ENCODE results near the gene SZT2. TPM values are rescaled to one million over a fixed set of nuclear protein-coding genes. Genes with fewer than 3 reads are reported as not detected.

Gene SZT2
- total RNA-seq, 3 donors from 2014 or later, result 29.1 to 49.2 (median 44.3) TPM

DNA sequence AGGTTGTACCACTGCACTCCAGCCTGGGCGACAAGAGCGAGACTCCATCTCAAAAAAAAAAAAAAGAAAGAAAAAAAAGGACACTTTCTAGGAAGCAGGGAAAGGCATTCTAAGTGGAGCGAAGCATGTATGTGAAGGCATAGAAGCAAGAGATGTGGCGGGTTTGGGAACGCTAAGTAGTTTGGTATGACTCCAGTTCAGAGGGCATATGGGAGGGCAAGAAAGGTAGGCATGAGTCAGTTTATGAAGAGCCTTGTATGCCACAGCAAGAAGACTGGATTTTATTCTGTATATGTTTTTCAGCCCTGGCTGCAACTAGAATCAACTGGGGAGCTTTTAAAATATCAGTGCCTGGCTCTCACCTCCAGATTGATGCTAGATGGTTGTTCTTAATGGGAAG lies 17.5 kb upstream of the SZT2 start:
- peaks cover 3 to 6% of the 10 kb centered on the region in 2 donors for H3K4me1 ChIP-seq
- H3K9me3 ChIP-seq, result no peaks in the 10 kb centered on the region
- TF ChIP-seq POLR2AphosphoS5 (IDR thresholded peaks at IDR 0.05), result no peak
- no peak for TF ChIP-seq POLR2A (IDR thresholded peaks at IDR 0.05)
- TF ChIP-seq, protein P1, sequence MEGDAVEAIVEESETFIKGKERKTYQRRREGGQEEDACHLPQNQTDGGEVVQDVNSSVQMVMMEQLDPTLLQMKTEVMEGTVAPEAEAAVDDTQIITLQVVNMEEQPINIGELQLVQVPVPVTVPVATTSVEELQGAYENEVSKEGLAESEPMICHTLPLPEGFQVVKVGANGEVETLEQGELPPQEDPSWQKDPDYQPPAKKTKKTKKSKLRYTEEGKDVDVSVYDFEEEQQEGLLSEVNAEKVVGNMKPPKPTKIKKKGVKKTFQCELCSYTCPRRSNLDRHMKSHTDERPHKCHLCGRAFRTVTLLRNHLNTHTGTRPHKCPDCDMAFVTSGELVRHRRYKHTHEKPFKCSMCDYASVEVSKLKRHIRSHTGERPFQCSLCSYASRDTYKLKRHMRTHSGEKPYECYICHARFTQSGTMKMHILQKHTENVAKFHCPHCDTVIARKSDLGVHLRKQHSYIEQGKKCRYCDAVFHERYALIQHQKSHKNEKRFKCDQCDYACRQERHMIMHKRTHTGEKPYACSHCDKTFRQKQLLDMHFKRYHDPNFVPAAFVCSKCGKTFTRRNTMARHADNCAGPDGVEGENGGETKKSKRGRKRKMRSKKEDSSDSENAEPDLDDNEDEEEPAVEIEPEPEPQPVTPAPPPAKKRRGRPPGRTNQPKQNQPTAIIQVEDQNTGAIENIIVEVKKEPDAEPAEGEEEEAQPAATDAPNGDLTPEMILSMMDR (IDR thresholded peaks at IDR 0.05), result no peak
- no peaks in the 10 kb centered on the region for H3K27me3 ChIP-seq
- H3K36me3 ChIP-seq, result no peaks in the 10 kb centered on the region
- intact Hi-C loops (cut with DNase I; ENCODE audit: low total_unique reads), result no loop called here
- no peak for DNase-seq (ENCODE audit: low spot score in 2 of 2)
- no peak overlapping the region for H3K4me3 ChIP-seq
- peak overlapping the region in 1 of 2 donors; percentile 16 for H3K27ac ChIP-seq

GRCh38 chr1:43373066-43373940 lies 16.4 kb upstream of the SZT2 start:
- no peaks in the 10 kb centered on the region for H3K27me3 ChIP-seq
- H3K27ac ChIP-seq, result peak overlapping the region in 1 of 2 donors; percentile 16
- no peak for DNase-seq (ENCODE audit: low spot score in 2 of 2)
- intact Hi-C loops (cut with DNase I; ENCODE audit: low total_unique reads), result no loop called here
- no peak overlapping the region for H3K4me3 ChIP-seq
- H3K4me1 ChIP-seq, result peaks cover 3 to 6% of the 10 kb centered on the region in 2 donors
- H3K36me3 ChIP-seq, result no peaks in the 10 kb centered on the region
- TF ChIP-seq, protein P1 (IDR thresholded peaks at IDR 0.05), result no peak
- TF ChIP-seq POLR2A (IDR thresholded peaks at IDR 0.05) (no peak), POLR2AphosphoS5 (IDR thresholded peaks at IDR 0.05) (no peak)
- H3K9me3 ChIP-seq, result no peaks in the 10 kb centered on the region

GRCh38 chr1:43376723-43377235 lies 12.9 kb upstream of the SZT2 start:
- no peak for TF ChIP-seq POLR2A (IDR thresholded peaks at IDR 0.05)
- no peak for TF ChIP-seq POLR2AphosphoS5 (IDR thresholded peaks at IDR 0.05)
- TF ChIP-seq, protein P1 (IDR thresholded peaks at IDR 0.05), result no peak
- H3K27me3 ChIP-seq, result no peaks in the 10 kb centered on the region
- H3K4me3 ChIP-seq, result no peak overlapping the region
- H3K36me3 ChIP-seq, result no peaks in the 10 kb centered on the region
- intact Hi-C loops (cut with DNase I; ENCODE audit: low total_unique reads), result no loop called here
- DNase-seq (ENCODE audit: low spot score in 2 of 2), result no peak
- no peak overlapping the region for H3K27ac ChIP-seq
- no peaks in the 10 kb centered on the region for H3K4me1 ChIP-seq
- no peaks in the 10 kb centered on the region for H3K9me3 ChIP-seq

- H3K4me1 ChIP-seq, result no peaks in the 10 kb centered on the region
- no peaks in the 10 kb centered on the region for H3K27me3 ChIP-seq
- no peaks in the 10 kb centered on the region for H3K9me3 ChIP-seq
- no peak for TF ChIP-seq POLR2AphosphoS5 (IDR thresholded peaks at IDR 0.05)
- TF ChIP-seq, protein P1 (IDR thresholded peaks at IDR 0.05), result no peak
- TF ChIP-seq POLR2A (IDR thresholded peaks at IDR 0.05), result no peak
- no peak overlapping the region for H3K27ac ChIP-seq
- H3K36me3 ChIP-seq, result no peaks in the 10 kb centered on the region
- intact Hi-C loops (cut with DNase I; ENCODE audit: low total_unique reads), result no loop called here
- no peak for DNase-seq (ENCODE audit: low spot score in 2 of 2)
- H3K4me3 ChIP-seq, result no peak overlapping the region
Measured at GRCh38 chr1:43377831-43378230, 11.9 kb upstream of the SZT2 start.

- DNase-seq (ENCODE audit: low spot score in 2 of 2), result no peak
- Histone ChIP-seq H3K27ac (no peak overlapping the region), H3K4me3 (no peak overlapping the region), H3K36me3 (peaks cover 6% of the 10 kb centered on the region), H3K4me1 (no peaks in the 10 kb centered on the region), H3K9me3 (no peaks in the 10 kb centered on the region), H3K27me3 (no peaks in the 10 kb centered on the region)
- intact Hi-C loops (cut with DNase I; ENCODE audit: low total_unique reads), result no loop called here
- TF ChIP-seq, protein P1 (IDR thresholded peaks at IDR 0.05), result no peak
- no peak for TF ChIP-seq POLR2A (IDR thresholded peaks at IDR 0.05)
- TF ChIP-seq POLR2AphosphoS5 (IDR thresholded peaks at IDR 0.05), result no peak
Measured at GRCh38 chr1:43379476-43379875, 10.2 kb upstream of the SZT2 start.

All from breast epithelium (tissue), 4 donors.